Measurements from ENCODE around the gene RBM39. TPM values are rescaled to one million over a fixed set of nuclear protein-coding genes. Genes with fewer than 3 reads are reported as not detected.
"Not testable (repeated sequence)": the region's sequence is repeated elsewhere in the genome, so short reads cannot be mapped to it uniquely, and the experiment has no call there.

RBM39 gene
- total RNA-seq, 1 donor from 2014 or later = 438 TPM

GRCh38 chr20:35697696-35698297 is 44.3 kb downstream of the RBM39 start:
- no peak for ATAC-seq
- intact Hi-C loops (cut with DNase I) = no loop called here

DNA sequence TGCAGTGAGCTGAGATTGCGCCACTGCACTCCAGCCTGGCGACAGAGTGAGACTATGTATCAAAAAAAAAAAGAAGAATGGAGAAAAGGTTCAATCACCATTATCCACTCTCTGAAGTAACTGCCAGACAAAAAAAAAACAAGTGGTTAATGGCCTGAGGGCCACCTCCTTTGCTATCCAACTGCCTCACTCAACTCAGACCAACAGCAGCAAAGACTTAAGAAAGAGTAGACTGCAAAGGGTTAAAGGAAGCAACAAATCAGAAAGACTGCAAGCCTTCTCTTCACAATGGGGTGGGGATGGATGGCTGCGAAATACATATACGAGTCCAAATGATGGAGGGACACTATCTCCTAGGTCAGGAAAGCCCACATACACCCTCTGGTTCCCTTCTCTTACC is 46.1 kb downstream of the RBM39 start:
- ATAC-seq (no peak), DNase-seq (ENCODE audit: low spot score) (no peak)
- intact Hi-C loops (cut with DNase I) = no loop called here

More at GRCh38 chr20:35697696-35698297, 44.3 kb downstream of the RBM39 start:
- DNase-seq (ENCODE audit: low spot score) = peak; percentile 3

DNA sequence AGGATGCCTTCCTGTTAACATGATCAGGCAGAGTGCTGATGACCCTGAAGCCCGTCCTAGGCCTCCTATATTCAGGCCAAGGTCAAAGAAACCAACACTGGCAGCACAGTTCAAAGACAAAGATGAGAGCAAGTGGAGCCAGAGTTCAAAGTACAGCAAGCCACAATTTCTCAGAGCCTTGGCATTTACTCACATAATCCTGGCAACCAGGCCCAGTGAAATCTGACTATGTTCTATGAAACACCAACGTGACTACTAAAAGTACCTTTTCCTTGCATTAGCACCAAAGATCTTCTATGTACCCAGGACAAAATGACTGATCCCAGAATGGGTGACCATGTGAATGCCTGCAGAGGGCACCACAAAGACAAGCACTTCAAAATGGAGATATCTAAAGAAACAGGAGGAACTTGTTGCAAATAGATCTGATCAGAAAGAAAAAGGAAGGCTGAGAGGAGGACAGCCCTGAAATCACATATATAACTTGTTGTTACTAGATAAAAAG is 46.8 kb downstream of the RBM39 start:
- intact Hi-C loops (cut with DNase I) = no loop called here
- DNase-seq (ENCODE audit: low spot score) = no peak

DNA sequence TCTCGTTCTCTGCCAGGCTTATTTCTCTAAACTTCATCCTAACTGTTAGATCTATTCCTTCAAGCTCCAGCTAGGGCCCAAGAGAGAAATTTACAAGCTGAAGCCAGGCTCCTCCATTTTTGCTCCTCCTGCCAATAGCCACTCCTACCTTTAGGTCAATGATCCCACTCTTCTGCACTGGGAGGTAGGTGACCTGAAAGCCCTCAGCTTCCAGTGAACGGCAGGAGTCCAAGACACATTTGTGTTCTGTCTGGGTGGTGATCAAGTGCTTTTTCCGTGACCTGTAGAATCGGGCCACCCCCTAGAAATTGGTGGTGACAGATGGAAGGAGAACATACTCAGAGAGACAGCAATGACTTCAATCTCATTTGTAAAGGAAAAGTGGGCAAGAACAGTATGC is 51.8 kb downstream of the RBM39 start:
- intact Hi-C loops (cut with DNase I) = no loop called here
- ATAC-seq = no peak
- DNase-seq (ENCODE audit: low spot score) = peak; percentile 10

More for the DNA sequence above, 46.8 kb downstream of the RBM39 start:
- no peak for ATAC-seq

- not testable (repeated sequence) for DNase-seq (ENCODE audit: low spot score)
These were observed 55.2 kb downstream of the RBM39 start for GRCh38 chr20:35686872-35687271.

DNA sequence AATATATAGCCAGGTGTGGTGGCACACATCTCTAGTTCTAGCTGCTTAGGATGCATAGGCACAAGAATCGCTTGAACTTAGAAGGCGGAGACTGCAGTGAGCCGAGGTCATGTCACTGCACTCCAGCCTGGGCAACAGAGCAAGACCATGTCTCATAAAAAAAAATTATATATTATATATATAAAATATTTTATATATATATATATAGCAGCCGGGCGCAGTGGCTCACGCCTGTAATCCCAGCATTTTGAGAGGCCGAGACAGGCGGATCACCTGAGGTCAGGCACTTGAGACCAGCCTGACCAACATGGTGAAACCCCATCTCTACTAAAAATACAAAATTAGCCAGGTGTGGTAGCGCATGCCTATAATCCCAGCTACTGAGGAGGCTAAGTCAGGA is 56.7 kb downstream of the RBM39 start:
- ATAC-seq; DNase-seq (ENCODE audit: low spot score): not testable (repeated sequence)
- intact Hi-C loops (cut with DNase I) = loop anchor here (1.0 kb wide), 1 partner anchor 40 kb away; no protein-coding TSS in a partner anchor

More at GRCh38 chr20:35686872-35687271, 55.2 kb downstream of the RBM39 start:
- ATAC-seq; intact Hi-C loops (cut with DNase I): not testable (repeated sequence)

GRCh38 chr20:35681960-35682359 is 60.1 kb downstream of the RBM39 start:
- intact Hi-C loops (cut with DNase I) = no loop called here
- DNase-seq (ENCODE audit: low spot score) (no peak), ATAC-seq (no peak)

DNA sequence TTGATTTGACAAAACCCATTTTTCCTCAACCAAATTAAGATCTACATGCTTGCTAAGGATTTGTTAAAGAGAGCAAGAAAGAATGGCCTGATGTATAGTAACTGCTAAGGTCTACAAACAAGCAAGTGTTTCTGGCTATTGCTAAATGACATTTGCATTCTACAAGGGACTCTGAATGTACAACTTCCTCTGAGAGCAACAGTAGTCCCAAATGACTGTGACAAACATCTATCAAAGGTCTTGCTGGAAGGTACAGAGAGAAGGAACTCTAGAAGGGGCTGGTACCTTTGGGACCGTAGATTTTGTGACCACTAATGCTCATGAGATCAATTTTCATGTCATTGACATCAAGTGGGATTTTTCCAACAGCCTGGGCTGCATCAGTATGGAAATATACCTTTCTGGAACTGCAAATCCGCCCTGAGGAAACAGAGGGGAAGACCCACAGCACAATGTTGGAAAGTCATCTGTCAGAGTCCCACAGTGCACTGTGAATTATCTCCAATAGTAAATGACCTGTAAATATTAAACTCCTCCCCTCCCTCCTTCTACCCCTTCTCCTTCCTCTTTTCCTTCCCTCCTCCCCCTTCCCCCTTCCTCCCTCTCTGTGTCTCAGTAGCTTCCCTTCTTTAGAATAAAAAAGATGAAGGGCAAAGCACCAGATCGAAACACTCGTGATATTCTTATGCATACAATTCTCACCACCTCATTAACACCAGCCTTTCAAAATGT is 61.4 kb downstream of the RBM39 start:
- no peak for ATAC-seq
- intact Hi-C loops (cut with DNase I) = no loop called here
- no peak for DNase-seq (ENCODE audit: low spot score)

- ATAC-seq (no peak), DNase-seq (ENCODE audit: low spot score) (peak; percentile 31)
- intact Hi-C loops (cut with DNase I) = no loop called here
These were observed 67.1 kb downstream of the RBM39 start for GRCh38 chr20:35674921-35675320.

GRCh38 chr20:35673884-35674283 is 68.2 kb downstream of the RBM39 start:
- ATAC-seq (no peak), DNase-seq (ENCODE audit: low spot score) (peak; percentile 9)
- intact Hi-C loops (cut with DNase I) = no loop called here

GRCh38 chr20:35669681-35670080 is 72.4 kb downstream of the RBM39 start:
- intact Hi-C loops (cut with DNase I) = no loop called here
- DNase-seq (ENCODE audit: low spot score) (no peak), ATAC-seq (no peak)

DNA sequence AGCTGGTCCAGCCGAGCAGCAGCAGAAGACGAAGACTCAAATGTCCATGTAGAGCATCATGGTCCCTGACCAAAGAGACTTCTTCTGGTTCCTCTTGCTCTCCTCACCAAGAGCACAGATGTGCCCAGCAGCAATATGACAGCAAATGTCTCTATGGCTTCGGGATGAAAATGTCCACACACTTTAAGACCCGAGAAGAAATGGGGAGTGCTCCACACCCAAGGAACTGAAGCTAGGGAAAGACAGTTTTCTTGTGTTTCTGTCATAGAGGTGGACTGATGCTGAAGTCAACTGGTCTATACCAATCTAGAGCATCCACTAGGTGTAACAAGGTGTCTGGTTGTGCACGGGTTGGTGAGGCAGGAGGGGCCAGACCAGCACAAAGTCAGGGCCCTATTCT is 72.8 kb downstream of the RBM39 start:
- ATAC-seq (no peak), DNase-seq (ENCODE audit: low spot score) (no peak)
- intact Hi-C loops (cut with DNase I) = no loop called here

GRCh38 chr20:35665949-35666288 is 76.1 kb downstream of the RBM39 start:
- intact Hi-C loops (cut with DNase I) = no loop called here
- ATAC-seq (no peak), DNase-seq (ENCODE audit: low spot score) (no peak)

- intact Hi-C loops (cut with DNase I) = no loop called here
- DNase-seq (ENCODE audit: low spot score) (peak; percentile 96), ATAC-seq (peak; percentile 97)
These were observed 77.4 kb downstream of the RBM39 start, which contains the start of the genes CPNE1 and RBM12 for GRCh38 chr20:35664466-35665206. TSS of gene CPNE1 (minus strand) at chr20:35664900. CDS start at chr20:35632923, 31,977 bp downstream. TSS of gene RBM12 (minus strand) at chr20:35664900. CDS start at chr20:35655322, 9,578 bp downstream.

DNA sequence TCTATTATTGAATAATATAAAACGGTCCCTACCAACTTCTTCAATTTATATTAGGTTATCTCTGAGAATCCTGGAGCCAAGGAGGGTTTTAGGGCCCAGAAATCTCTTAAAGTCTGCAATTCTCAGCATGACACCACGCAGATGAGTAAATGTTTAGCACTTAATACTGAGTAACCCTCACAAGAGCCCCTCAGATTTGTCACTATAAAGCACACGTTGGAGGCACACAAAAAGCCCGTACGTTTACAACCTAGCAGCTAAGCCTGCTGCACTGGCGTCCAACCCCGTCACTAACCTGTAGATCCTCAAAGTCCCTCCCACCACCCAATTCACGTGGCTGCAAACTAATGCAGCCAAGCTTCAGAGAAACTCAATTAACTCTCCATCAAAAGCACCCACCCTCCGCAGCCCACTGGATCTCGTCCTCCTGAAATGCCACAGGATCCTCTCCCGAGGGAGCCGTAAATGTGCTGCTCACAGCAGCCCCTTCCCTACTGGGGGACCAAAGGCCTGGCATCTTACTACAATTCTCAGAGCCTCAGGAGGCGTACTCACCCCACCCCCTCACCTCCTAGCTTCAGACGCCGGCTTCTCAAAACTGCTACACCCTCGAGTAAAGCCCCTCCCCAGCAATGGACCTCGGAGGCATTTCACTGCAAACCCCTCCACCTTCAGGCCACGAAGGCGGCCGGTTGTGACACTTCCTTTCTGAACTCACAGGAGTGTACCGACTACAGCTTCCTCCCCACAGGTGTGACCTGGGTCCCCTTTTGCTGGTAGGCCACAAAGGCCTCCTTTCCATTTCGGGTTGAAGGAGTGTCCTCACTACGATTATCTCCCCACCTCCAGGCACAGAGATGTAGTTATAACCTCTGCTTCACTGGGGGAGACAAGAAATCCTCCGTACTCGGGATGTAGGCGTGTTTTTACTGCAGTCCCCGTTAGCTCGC is 78.3 kb downstream of the RBM39 start:
- peak; percentile 63 for DNase-seq (ENCODE audit: low spot score)
- intact Hi-C loops (cut with DNase I) = no loop called here

GRCh38 chr20:35662551-35662950 is 79.5 kb downstream of the RBM39 start:
- intact Hi-C loops (cut with DNase I) = no loop called here
- ATAC-seq = no peak
- no peak for DNase-seq (ENCODE audit: low spot score)

More for the DNA sequence above, 78.3 kb downstream of the RBM39 start:
- peak; percentile 28 for ATAC-seq

DNA sequence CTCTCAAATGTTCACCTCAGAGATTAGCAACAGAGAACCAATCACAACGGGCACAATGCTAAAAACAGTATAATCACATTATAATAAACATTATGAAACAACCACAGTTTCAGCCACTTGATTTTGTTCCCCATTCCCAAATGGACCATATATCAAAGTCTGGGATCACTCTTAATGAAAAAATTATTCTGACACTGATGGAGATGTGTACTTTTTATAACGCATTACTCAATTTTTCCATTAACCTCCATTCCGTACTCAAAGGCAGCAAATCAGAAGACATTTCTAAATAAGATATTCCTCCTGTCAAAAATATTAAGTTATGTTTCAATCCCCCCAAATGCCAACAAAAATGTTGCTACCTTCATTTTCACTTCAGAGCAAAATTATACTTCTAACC is 80.2 kb downstream of the RBM39 start:
- ATAC-seq (no peak), DNase-seq (ENCODE audit: low spot score) (no peak)
- intact Hi-C loops (cut with DNase I) = no loop called here

DNA sequence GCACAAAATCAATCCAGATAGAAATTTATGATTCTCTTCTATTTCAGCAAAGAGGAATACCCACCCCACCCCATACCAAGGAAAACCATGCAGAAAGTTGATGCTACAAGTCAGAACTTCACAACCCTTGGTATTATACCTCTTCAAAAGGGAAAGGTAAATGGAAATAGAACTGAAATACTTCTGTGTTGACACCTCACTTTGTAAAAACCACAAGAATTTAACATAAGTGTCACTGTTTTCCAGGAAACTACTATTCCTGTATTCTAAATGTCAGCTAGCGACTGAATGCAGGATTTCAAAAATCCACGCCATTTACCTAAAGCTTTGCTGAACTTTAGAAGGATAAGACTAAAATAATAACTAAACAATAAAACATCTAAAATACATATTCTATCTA is 81.0 kb downstream of the RBM39 start:
- intact Hi-C loops (cut with DNase I) = no loop called here
- ATAC-seq (no peak), DNase-seq (ENCODE audit: low spot score) (no peak)
